ENCODE data around the gene MCTP1. TPM values are rescaled to one million over a fixed set of nuclear protein-coding genes. Genes with fewer than 3 reads are reported as not detected.

Gene MCTP1
- total RNA-seq, 1 donor from 2014 or later: 9.9 TPM

DNA sequence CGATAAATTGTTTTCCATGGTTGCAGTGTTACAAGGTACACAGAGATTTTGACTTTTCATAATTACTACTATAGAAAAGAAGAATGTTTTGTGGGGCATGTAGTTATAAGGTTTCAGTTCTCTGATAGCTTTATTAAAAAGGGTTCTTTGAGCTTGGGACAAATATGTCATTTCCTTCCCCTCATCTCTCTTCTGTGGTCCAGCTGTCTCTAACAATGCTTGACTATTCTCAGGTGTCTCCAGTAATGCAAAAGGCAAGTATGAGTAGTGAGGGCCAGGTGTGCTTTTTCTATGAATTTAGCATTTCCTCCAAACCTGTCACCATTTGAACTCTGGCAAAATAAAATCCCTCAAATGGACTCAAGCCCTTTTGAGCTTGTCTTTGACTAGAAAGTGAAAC, 582.2 kb downstream of the MCTP1 start:
- DNase-seq (ENCODE audit: low spot score): no peak

DNA sequence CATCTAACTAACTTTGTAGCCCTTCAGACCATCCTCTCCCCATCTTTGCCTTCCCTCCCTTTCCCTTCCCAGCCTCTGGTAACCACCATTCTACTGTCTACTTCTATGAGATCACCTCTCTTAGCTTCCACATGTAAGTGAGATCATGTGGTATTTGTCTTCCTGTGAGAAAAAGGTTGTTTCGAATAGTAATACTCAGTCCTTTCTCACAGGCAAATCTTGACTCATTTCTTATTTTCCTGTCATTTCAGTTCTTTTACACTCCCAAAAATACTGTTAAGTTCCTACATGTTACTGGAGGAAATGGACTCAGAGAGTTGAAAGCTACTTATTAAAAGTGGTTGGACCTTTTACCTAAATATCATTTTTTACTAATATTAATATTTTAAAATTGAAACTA, 584.3 kb downstream of the MCTP1 start:
- no peak for DNase-seq (ENCODE audit: low spot score)

DNA sequence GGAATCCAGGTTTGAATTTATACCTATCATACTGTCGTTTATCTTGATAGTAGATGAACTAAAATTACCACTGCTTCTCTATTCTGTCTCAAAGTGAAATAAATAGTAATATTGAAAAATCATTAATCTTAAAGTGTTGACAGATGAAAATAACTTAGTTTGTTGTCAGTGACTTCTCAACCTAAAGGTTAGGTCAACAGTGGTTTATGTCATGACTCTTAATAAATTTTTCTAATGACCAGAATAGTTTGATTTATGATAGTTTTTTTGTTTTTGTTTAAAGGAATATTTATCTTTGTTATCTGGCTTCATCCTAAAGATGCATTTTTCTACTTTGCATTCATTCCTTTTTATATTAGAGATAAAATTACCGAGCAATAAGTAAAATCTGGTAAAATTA, 585.3 kb downstream of the MCTP1 start:
- no peak for DNase-seq (ENCODE audit: low spot score)

DNA sequence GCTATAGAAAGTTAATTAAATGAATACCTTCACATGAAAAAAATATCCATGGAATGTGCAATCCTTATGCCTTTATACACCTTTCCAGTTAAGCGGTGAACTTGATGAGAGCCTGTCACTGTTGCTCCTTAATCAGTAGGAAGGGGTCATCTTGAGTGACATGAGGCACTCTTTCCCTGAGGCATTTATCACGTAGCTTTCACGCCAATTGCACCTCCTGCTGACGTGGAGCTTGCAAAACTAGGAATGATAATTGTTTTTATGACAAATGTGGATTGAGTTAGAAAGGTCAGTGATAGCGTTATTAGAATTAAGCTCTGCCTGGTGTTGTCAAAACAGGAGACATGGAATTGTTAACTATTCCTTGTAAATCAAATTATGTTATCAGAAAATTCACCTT, 586.7 kb downstream of the MCTP1 start:
- DNase-seq (ENCODE audit: low spot score): no peak

DNA sequence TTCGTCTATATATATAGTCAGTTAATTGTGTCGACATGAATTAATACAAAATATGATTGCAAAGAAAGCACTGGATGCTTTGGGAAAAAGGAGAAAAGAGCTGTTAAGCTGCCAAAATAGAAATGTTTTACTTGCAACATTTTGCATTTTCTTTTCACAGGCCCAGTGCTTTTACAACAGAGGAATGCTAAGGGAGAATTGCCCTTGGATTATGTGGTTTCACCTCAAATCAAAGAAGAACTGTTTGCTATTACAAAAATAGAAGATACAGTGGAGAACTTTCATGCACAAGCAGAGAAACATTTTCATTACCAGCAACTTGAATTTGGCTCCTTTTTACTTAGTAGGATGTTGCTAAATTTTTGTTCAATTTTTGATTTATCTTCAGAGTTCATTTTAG, 590.2 kb downstream of the MCTP1 start:
- no peak for DNase-seq (ENCODE audit: low spot score)

DNA sequence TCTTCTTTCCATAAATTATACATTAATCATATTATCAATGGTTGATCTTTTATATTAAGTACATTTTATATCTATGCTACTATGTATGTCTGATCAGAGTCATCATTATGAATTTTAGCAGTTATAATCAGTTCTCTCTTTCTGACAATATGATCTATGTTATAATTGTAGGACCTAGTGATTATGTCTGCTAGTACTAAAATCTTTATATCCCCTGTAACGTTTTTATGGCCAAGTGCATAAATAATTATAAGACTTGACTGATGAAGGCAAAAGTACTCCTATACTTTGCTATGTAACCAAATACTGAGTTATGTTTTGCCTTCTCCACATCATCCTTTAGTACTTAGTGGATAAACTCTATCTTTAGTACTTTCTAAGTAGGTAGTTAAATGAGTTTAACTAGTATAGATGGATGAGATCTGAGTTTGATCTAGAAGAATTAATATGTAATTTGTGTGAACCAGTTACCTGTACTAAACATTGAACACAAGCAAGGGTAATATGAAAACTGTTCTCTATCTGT, 591.0 kb downstream of the MCTP1 start:
- DNase-seq (ENCODE audit: low spot score): no peak

DNA sequence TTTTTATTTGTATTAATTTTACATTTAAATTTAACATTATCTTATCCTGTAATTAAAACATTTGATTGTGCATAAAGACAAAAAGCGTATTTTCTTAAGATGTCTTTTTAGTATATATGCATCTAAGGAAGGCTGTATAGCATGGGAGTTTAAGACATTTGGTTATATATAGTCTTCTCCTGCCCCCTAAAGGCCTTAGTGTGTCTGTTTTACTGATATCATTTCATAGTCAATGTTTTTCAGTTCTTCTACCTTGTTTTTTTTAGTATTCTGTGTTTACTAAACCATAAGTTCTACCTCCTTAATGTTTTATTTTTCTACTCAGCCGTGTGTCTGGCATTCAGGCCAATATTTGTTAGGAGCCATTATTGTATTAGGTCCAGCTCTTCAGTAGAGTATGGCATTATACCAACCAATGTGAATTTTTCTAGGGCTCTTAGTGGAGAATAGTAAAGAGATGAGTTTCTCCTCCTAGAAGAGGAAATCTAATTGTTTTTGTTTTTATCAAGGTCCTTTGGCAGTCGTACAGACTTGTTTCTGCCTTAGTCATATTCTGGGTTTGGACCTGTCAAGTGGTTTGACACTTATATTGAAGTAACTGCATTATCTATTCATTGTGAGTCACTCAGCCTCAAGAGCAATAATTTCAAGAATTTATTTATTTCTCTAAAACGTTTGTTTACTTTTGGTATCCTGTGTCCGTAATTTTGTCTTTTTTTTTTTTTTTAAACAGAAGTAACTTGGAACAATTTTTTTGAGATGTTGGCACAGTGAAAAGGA, 591.7 kb downstream of the MCTP1 start:
- DNase-seq (ENCODE audit: low spot score): no peak

DNA sequence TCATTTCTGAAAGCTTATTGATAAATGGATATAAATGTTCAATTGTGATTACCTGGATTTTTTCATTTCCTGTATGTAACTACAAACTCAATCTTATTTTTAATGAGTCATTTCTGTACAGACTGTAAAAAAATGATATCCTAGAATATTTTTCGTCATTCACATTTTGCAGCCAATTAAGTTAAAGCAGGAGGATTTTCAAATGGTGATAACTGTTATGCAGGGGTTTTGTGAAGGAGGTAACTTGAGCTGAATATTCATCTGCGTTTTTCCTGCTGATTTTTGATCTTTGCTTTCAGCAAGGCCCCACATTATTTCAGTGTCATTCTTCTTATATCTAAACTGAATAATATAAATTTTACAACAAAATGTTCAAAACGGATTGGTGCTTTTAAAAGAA, 592.3 kb downstream of the MCTP1 start:
- no peak for DNase-seq (ENCODE audit: low spot score)

DNA sequence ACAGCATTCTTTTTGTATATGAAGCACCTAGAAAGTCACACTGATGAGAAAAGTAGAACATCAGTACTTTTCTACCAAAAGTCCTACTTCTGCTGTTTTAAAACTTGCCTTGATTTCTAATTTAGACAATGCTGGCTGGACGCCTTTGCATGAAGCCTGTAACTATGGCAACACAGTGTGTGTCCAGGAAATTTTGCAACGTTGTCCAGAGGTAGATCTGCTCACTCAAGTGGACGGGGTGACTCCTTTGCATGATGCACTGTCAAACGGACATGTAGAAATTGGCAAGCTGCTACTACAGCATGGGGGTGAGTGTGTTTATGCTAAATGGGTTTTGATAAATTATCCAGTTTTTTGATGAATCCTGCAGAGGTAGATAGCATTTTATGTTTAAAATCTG, 592.9 kb downstream of the MCTP1 start:
- DNase-seq (ENCODE audit: low spot score): no peak

DNA sequence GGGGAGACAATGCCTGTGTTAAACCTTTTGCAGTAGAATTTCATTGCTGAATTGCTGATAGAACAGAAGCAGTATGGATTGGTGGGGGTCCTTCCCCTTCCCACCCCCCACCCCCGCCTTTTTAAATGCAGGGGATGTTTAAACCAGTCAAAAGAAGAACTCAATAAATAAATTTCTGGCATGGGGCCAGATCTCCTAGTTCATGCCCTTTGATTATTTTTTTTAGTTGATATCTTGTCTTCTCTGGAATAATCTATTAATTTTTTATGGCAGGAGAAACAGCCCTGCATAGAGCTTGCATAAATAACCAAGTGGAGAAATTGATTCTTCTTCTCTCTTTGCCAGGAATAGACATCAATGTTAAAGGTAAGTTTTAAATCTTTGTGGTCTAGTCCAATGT, 593.6 kb downstream of the MCTP1 start:
- DNase-seq (ENCODE audit: low spot score): no peak

DNA sequence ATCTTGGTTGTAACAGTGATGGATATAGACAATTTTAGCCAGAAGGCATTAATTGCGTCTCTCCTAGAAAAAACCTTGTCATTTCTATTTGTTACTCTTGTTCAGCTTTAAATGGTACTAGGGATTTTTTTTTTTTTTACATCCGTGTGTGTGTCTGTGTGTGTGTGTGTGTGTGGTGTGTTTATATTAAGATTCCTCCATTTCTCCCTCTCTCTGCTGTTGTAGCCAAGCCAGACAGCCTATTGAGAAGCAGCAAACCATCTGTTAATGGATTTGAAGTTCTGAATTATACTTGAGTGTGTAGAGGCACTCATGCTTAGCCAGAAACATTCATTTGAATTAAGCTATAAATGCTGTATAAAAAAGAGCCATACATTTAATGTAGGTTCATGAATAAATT, 594.1 kb downstream of the MCTP1 start:
- no peak for DNase-seq (ENCODE audit: low spot score)

DNA sequence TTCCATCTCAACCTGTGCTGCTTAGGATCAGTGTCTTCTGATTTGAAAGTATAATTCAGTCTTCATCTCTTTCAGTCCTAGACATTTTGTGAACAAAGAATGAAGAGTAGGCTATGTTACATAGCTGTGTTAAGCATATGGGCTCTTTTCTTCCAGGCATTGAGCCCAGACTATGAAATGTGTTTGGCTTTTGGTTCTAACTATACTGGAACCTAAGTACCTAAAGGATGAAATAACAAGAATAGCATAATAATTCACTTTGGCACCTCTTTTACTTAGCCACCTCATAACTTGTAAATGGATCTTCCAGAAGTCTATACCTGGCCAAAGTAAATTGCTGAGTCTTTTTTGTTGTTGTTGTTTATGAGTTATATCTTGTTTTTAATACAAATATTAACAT, 595.0 kb downstream of the MCTP1 start:
- DNase-seq (ENCODE audit: low spot score): no peak

DNA sequence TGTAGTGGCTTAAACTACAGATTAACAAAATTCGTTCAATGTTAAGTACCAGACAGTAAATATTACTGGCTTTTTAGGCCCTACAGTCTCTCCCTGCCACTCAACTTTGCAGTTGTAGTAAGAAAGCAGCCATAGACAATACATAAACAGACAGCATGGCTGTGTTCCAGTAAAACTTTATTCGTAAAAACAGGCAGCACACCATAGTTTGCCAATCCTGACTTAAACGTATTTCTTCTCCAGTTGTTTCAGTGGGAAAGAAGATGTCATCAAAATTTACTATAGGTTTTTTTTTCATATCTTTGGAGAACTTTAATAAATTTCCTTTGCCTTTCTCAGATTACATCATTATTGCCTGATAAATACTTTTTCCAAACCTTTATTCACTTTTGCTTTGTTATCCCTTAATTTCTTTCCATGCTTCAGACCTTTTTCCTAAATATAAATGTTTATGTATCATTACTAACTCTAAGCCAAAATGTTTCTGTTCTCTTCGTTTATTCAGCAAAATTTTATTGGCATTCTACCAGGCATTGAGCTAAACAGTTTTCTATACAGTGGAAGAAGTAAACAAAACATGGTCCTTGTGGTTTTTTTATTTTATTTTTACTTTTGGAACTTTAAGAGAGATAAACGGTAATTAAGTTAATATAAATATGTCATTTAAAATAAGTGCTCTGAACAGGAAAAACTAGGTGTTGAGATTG, 601.9 kb downstream of the MCTP1 start:
- no peak for DNase-seq (ENCODE audit: low spot score)

DNA sequence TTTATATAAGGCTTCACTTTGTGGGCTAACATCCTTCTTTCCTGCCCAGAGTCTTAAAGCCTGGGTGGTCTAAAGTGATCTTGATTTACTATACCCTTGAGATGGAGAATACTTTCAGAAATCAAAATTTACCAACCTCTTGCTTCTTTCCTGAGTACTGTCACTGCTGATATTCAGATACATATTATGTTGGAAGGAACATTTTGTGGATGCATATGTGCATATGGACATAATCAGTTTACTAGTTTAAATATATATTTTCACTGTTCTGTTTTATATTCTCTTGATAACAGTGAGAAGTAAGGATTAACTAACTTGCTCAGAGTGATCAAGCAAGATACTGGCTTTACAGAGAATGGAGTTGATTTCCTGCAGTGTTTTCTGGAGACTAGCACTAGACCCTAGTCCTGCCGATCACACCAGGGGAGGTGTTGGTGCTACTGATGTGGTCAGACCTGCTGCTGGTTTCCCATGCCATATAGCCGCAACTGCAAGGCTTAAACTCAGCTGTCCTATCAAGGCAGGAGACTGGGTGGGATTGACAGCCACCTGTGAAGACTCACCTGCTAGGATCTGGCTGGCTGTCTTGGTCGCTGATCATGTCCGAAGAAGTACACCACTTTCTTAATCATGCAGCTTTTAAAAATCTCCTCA, 608.8 kb downstream of the MCTP1 start:
- DNase-seq (ENCODE audit: low spot score): no peak

DNA sequence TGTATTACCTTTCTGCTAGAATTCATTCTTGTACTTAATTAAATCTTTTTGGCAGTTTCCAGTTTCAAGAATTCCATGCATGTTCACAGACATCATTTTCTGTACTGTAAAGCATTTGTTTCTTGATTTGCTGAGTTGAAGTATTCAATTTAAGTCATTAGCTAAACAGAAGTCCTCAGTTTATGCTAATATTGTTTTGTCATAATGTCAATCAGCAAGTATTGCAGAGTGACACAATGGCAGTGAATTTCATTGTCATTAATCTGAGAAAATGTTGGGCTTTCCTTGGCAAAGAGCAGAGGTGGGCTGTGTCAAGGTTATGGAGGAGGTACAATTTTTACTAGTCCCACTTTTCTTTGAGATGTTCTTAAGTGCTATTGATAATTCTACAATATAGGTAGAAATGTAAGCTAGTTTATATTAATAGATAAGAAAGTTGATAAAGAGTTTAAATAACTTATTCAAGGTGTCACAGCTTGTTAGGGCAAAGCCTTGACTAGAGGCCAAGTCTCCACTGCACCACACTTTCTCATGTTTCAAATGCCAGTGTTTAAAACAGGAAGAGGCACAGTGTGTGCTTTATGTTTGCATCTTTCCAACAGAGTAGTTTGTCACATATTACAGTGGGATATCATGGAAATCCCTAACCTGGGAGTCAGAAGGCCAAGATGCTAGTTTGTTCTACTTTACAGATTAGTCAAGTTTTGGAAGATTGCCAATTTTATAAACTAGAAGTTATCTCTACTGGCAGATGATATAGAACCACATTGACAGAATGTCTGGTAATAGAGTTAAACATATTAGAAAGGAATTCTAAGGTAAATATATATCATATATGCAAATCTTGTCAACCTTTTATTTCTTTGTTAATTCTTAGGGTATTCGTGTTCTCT, 610.2 kb downstream of the MCTP1 start:
- no peak for DNase-seq (ENCODE audit: low spot score)

DNA sequence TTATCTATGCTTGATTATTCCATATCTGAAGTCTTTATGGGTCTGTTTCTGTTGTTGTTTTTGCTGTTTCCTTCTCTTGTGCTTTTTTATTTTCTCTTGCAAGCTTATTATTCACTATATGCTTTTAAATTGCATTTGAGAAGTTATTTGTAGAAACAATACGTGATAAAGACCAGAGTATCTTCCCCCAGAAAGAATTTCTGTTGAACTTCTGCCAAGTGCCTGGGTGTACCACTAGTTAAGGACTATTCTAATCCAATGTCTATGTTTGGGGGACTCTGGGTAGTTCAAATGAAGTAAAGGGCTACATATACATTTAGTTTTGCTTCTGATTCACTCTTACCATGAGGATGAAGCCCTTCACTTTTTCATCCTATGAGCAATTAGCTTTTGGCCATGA, 612.1 kb downstream of the MCTP1 start:
- no peak for DNase-seq (ENCODE audit: low spot score)

DNA sequence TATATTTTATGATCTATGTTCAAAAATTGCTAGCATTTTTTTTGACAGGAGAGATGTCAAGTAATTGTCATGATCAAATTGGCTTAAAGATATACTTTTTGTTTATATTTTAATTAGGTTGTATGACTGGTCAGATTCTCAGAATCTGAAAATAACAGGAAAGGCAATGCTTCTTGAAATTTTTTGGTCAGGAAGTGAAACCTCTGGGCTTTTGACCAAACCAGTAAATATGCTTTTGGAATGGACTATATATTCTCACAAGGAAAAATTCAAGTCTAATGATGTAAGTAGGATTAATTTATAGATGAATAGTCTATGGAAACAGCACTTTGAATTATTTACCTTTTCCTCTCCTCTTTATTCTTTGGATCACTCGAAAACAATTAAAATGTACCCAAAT, 614.2 kb downstream of the MCTP1 start:
- no peak for DNase-seq (ENCODE audit: low spot score)

DNA sequence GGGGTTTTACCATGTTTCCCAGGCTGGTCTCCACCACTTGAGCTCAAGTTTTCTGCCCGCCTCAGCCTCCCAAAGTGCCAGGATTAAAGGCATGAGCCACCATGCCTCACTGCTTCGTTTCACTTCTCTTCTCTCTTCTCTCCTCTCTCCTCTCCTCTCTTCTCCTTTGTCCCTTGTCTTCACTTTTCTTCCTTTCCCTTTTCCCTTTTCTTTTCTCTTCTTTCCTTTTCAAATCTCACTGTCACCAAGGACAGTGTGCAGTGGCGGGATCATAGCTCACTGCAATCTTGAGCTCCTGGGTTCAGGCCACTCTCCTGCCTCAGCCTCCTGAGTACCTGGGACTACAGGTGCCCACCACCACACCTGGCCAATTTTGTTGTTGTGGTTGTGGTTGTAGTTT, 617.0 kb downstream of the MCTP1 start:
- DNase-seq (ENCODE audit: low spot score): no peak

DNA sequence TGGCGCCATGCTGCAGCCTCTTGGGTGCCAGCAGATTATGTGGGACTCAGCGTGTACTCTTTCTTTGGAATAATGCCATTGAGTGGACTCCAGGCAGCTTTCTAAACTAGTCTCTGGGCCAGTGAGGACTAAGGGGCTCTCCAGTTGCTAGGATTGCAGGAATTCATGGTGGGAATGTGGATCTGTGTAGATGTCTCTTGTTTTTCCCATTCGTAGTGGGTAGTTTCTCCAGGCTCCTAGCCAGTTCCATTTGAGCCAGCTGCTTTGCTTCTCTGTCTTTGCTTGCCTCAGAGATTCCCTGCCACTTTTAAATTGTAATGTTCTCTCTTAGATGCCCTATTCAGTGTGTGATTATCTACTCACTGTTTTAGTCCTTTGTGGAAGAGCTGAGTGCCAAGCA, 623.8 kb downstream of the MCTP1 start:
- no peak for DNase-seq (ENCODE audit: low spot score)

DNA sequence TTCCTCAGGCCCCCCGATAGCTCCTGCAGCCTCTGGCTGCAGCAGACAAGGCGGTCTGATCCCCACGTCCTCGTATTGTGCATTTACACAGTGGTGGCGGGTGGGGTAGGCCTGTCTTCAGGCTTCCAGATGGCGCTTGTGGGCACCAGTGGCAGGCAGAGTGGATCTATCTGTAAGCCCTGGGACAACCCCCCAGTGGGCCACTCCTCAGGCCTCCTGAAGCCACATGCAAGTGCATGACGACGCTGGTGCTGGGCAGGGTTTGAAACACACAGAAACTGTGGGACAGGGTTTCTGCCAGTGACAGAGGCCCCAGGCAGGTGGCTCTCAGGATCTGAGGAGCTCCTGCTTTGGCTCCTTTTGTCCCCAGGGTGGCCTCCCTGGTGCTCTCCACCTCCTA, 624.4 kb downstream of the MCTP1 start:
- no peak for DNase-seq (ENCODE audit: low spot score)

DNA sequence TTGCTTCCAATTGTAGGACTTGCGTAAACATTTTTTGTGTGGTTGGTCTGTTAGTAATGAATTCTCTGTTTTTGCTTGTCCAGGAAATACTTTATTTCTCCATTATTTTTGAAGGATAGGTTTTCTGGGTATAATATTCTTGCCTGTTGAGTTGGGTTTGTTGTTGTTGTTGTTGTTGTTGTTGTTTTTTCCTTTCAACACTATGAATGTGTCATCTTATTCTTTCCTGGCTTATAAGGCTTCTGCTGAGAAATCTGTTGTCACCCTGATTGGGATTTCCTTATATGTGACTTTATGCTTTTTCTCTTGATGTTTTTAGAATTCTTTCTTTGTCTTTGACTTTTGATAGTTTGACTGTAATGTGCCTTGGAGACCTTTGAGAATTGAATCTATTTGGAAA, 626.6 kb downstream of the MCTP1 start:
- no peak for DNase-seq (ENCODE audit: low spot score)

Data from mucosa of gallbladder (tissue), 1 donor.